Endothelial cell of umbilical vein (primary cell): ENCODE results near the gene PCDHGA1. TPM values are rescaled to one million over a fixed set of nuclear protein-coding genes. Genes with fewer than 3 reads are reported as not detected.

Experiments used
- BruUV-seq: library from RNA; stranded (reverse); fragments of 400-500 nt; replicated peaks from 2 replicates; lab custom pipeline; 2021; lab: Mats Ljungman, UMichigan
- CTCF ChIA-PET: fragments of 300-600, 350-600 bp; sonication (Branson Sonifier 250); formaldehyde crosslinking; loops from one replicate; lab custom pipeline; 2021; ENCODE audit warnings: antibody characterized with exemption, inconsistent platforms; lab: Charles Lee
- POLR2A ChIA-PET: fragments of 300-600, 350-600 bp; sonication (Branson Sonifier 250); formaldehyde crosslinking; loops from one replicate; lab custom pipeline; 2021; ENCODE audit warnings: antibody characterized with exemption, inconsistent platforms; lab: Charles Lee
- DNase-seq: peaks from one replicate; pipeline ENCODE4 v3.0.0-alpha.2; 2011; ENCODE audit warnings: low read depth, low spot score
- FAIRE-seq: peaks from 2 replicates; lab custom pipeline; 2011; peaks lifted over from hg19 to GRCh38; lab: Jason Lieb, UNC
- H2AFZ ChIP-seq: 2 replicates; pipeline ENCODE4 v1.6.0; 2012; ENCODE audit warnings: low read depth, low read length, control low read depth, inconsistent platforms
- H3K27ac ChIP-seq: 2 replicates; pipeline ENCODE4 v1.5.1; 2011; ENCODE audit warnings: low read depth, mild to moderate bottlenecking, control low read depth, low read length, moderate library complexity; ENCODE audit not compliant: insufficient read depth
- H3K27me3 ChIP-seq, 2 experiments: 2 replicates each; pipeline versions ENCODE4 v1.6.0 to v1.6.1; 2011; ENCODE audit warnings: low read length in 2 of 2, mixed read lengths in 1 of 2; ENCODE audit not compliant: control insufficient read depth in 2 of 2, insufficient read depth in 2 of 2
- H3K36me3 ChIP-seq, 2 experiments: 2 replicates in 1 of 2; 3 replicates in 1 of 2; pipeline ENCODE4 v1.5.1; 2011; ENCODE audit warnings: low read length in 2 of 2, mild to moderate bottlenecking in 1 of 2, moderate library complexity in 1 of 2; ENCODE audit not compliant: control insufficient read depth in 2 of 2, insufficient read depth in 2 of 2; ENCODE audit errors: extremely low read depth in 1 of 2
- H3K4me1 ChIP-seq: 3 replicates; pipeline ENCODE4 v1.5.1; 2011; ENCODE audit warnings: mild to moderate bottlenecking, low read length; ENCODE audit not compliant: control insufficient read depth, insufficient read depth; ENCODE audit errors: extremely low read depth
- H3K4me2 ChIP-seq: 2 replicates; pipeline ENCODE4 v1.6.1; 2011; ENCODE audit warnings: low read length, control low read depth, mixed read lengths; ENCODE audit not compliant: insufficient read depth
- H3K4me3 ChIP-seq, 3 experiments: fragments of 200-600 bp in 1 of 3; sonication (generic), shearing (Covaris generic) in 1 of 3; replicated peaks in 1 of 3; 2 replicates each; pipeline ENCODE4 v1.5.1; 2011 to 2016; ENCODE audit warnings: control low read depth in 3 of 3, low read length in 3 of 3, mild to moderate bottlenecking in 2 of 3, inconsistent platforms in 1 of 3, low read depth in 1 of 3, moderate library complexity in 1 of 3; ENCODE audit not compliant: insufficient read depth in 1 of 3
- H3K79me2 ChIP-seq: 2 replicates; pipeline ENCODE4 v1.6.0; 2012; ENCODE audit warnings: low read length, inconsistent platforms; ENCODE audit not compliant: control insufficient read depth, insufficient read depth
- H3K9ac ChIP-seq: replicated peaks from 2 replicates; pipeline ENCODE3; 2011; ENCODE audit warnings: low read length, control low read depth; ENCODE audit not compliant: insufficient read depth; ENCODE audit errors: extremely low read depth
- H3K9me1 ChIP-seq: replicated peaks from 3 replicates; pipeline ENCODE4 v1.6.0; 2011; ENCODE audit warnings: mild to moderate bottlenecking, low read length; ENCODE audit not compliant: control insufficient read depth, insufficient read depth; ENCODE audit errors: extremely low read depth
- H3K9me3 ChIP-seq: replicated peaks from 2 replicates; pipeline ENCODE4 v1.5.1; 2012; ENCODE audit warnings: low read length, inconsistent platforms; ENCODE audit not compliant: control insufficient read depth, insufficient read depth
- H4K20me1 ChIP-seq: replicated peaks from 2 replicates; pipeline ENCODE3; 2011; ENCODE audit warnings: mild to moderate bottlenecking, low read length; ENCODE audit not compliant: control insufficient read depth, insufficient read depth; ENCODE audit errors: extremely low read depth
- CTCF ChIP-seq, 2 donors: IDR thresholded peaks; 1 replicate in 1 of 2; 2 replicates in 1 of 2; pipeline ENCODE4 v1.5.1; 2011; ENCODE audit warnings: low read length in 2 of 2, mild to moderate bottlenecking in 2 of 2, moderate library complexity in 2 of 2, control low read depth in 1 of 2, inconsistent platforms in 1 of 2, low read depth in 1 of 2; ENCODE audit not compliant: insufficient read depth in 1 of 2; ENCODE audit errors: extremely low read depth in 1 of 2
- EZH2 ChIP-seq: IDR thresholded peaks from 2 replicates; pipeline ENCODE4 v1.6.1; 2012; ENCODE audit warnings: borderline replicate concordance, low read depth, mild to moderate bottlenecking, moderate library complexity, low read length, inconsistent platforms; ENCODE audit not compliant: severe bottlenecking
- FOS ChIP-seq: IDR thresholded peaks from 2 replicates; pipeline ENCODE4 v1.6.1; 2011; ENCODE audit warnings: mild to moderate bottlenecking, low read length, moderate library complexity, borderline replicate concordance; ENCODE audit not compliant: insufficient read depth
- GATA2 ChIP-seq: IDR thresholded peaks from 2 replicates; pipeline ENCODE4 v1.7.0; 2011; ENCODE audit warnings: low read depth, mild to moderate bottlenecking, moderate library complexity, mixed read lengths, low read length; ENCODE audit not compliant: insufficient read length, insufficient read depth
- JUN ChIP-seq: IDR thresholded peaks from 2 replicates; pipeline ENCODE4 v1.6.1; 2011; ENCODE audit warnings: borderline replicate concordance, low read depth; ENCODE audit not compliant: insufficient read length, insufficient read depth
- MAX ChIP-seq: IDR thresholded peaks from 2 replicates; pipeline ENCODE4 v1.6.1; 2011; ENCODE audit not compliant: insufficient read depth, insufficient read length
- MYC ChIP-seq: IDR thresholded peaks from one replicate; pipeline ENCODE4 v1.6.1; 2011; ENCODE audit warnings: mild to moderate bottlenecking, low read depth, low read length
- POLR2A ChIP-seq: IDR thresholded peaks from 2 replicates; pipeline ENCODE4 v1.6.1; 2012; ENCODE audit warnings: low read depth, mild to moderate bottlenecking, control low read depth, low read length
- POLR2AphosphoS5 ChIP-seq: IDR thresholded peaks from 2 replicates; pipeline ENCODE4 v1.6.1; 2012; ENCODE audit warnings: low read depth, mild to moderate bottlenecking, control low read depth, low read length, moderate library complexity; ENCODE audit not compliant: insufficient read depth
- dilution Hi-C: fragments of 300-500 bp; cut with MboI; formaldehyde crosslinking; loops from one replicate; pipeline ENCODE4 v1.15.0; 2019; ENCODE audit warnings: low sequenced_read_pairs; ENCODE audit not compliant: extremely low pct_ligation_motif_present
- intact Hi-C: fragments of 100-400 bp; cut with micrococcal nuclease; formaldehyde crosslinking; loops from one replicate; pipeline ENCODE4 v1.10.0; 2022
- polyA plus RNA-seq, 4 experiments: library from polyadenylated mRNA; depleted of rRNA in 3 of 4; stranded (reverse) in 3 of 4; unstranded in 1 of 4; fragments of >200 nt; gene quantifications; 2 replicates each; pipeline versions ENCODE4 v1.2.1 to v1.2.3, GENCODE V29; 2011 to 2012; ENCODE audit warnings: missing spikeins in 1 of 4
- total RNA-seq: library from RNA; stranded (reverse); gene quantifications from 2 replicates; pipeline ENCODE4 v1.2.3, GENCODE V29; 2021

PCDHGA1 gene
- total and polyA plus RNA-seq, 2 donors (not counting 3 experiments of a cell fraction or from before 2014, with no cell fraction given), result 0.22 to 0.44 TPM

GRCh38 chr5:141489841-141490240 is 159.5 kb downstream of the PCDHGA1 start:
- Histone ChIP-seq H3K4me2 (no peak overlapping the region), H3K4me3 (no peak overlapping the region)
- BruUV-seq, result no TSS peak

More at GRCh38 chr5:141489841-141490240, 159.5 kb downstream of the PCDHGA1 start:
- ChIA-PET CTCF (interaction anchor here (1.1 to 1.7 kb wide), 2 partner anchors 14 to 69 kb away, joined by 5 to 10 read pairs; partner anchors contain the start of genes PCDHGA11 and PCDHGC3), POLR2A (no interaction called here)
- H3K27me3 ChIP-seq, result peaks cover 10 to 33% of the 10 kb centered on the region in 2 experiments
- no peaks in the 10 kb centered on the region for H4K20me1 ChIP-seq
- intact Hi-C loops, result no loop called here
- no peak overlapping the region for H3K27ac ChIP-seq
- no peak overlapping the region for H3K9ac ChIP-seq
- H3K4me1 ChIP-seq, result peaks cover 5% of the 10 kb centered on the region
- H2AFZ ChIP-seq, result no peak overlapping the region
- no peaks in the 10 kb centered on the region for H3K36me3 ChIP-seq
- FAIRE-seq (no peak), DNase-seq (no peak)
- TF ChIP-seq CTCF (IDR thresholded peaks at IDR 0.05; ENCODE audit: extremely low read depth in 1 of 2, insufficient read depth in 1 of 2, low read depth in 1 of 2, low read length in 2 of 2), result no peak
- no peak for TF ChIP-seq FOS
- TF ChIP-seq MYC, result no peak
- TF ChIP-seq MAX, result no peak
- no peak for TF ChIP-seq POLR2A
- TF ChIP-seq GATA2, result no peak
- TF ChIP-seq POLR2AphosphoS5, result no peak
- no peak for TF ChIP-seq EZH2
- TF ChIP-seq JUN, result no peak
- H3K9me1 ChIP-seq, result no peaks in the 10 kb centered on the region
- dilution Hi-C loops, result no loop called here
- H3K9me3 ChIP-seq, result no peaks in the 10 kb centered on the region
- no peaks in the 10 kb centered on the region for H3K79me2 ChIP-seq
